ENCODE measurements around the gene PTPRH. TPM values are rescaled to one million over a fixed set of nuclear protein-coding genes. Genes with fewer than 3 reads are reported as not detected.

PTPRH gene
- total RNA-seq, 1 donor from 2014 or later: 1.0 TPM

- Histone ChIP-seq H3K9ac (ENCODE audit: low read length) (no peak overlapping the region), H3K4me3 (ENCODE audit: insufficient read depth, low read depth, low read length) (no peak overlapping the region), H3K4me1 (ENCODE audit: insufficient read depth, low read length) (peaks cover 6% of the 10 kb centered on the region), H4K20me1 (ENCODE audit: insufficient read depth, low read length) (peaks cover 70% of the 10 kb centered on the region), H2AFZ (ENCODE audit: low read depth, low read length) (no peak overlapping the region), H3K79me2 (ENCODE audit: insufficient read depth, low read length) (peaks cover 44% of the 10 kb centered on the region), H3K27me3 (ENCODE audit: insufficient read depth, low read length) (no peaks in the 10 kb centered on the region), H3K27ac (ENCODE audit: low read depth, low read length) (no peak overlapping the region), H3K36me3 (ENCODE audit: insufficient read depth, low read length) (peaks cover 6% of the 10 kb centered on the region), H3K4me2 (ENCODE audit: low read length) (no peak overlapping the region), H3K9me3 (ENCODE audit: insufficient read depth, low read depth, low read length) (no peaks in the 10 kb centered on the region)
- Mint-ChIP-seq H3K4me3 (ENCODE audit: unreplicated experiment) (no peak overlapping the region), H3K27ac (ENCODE audit: unreplicated experiment) (no peak overlapping the region), H3K4me1 (ENCODE audit: low read depth, unreplicated experiment) (peaks cover 5% of the 10 kb centered on the region), H3K36me3 (ENCODE audit: low read depth, unreplicated experiment) (peaks cover 4% of the 10 kb centered on the region), H3K27me3 (ENCODE audit: low read depth, unreplicated experiment) (no peaks in the 10 kb centered on the region), H3K9me3 (ENCODE audit: unreplicated experiment) (no peaks in the 10 kb centered on the region)
- no peak for FAIRE-seq
- no peak for DNase-seq (ENCODE audit: low read depth)
- no peak for TF ChIP-seq EZH2 (IDR thresholded peaks at IDR 0.05; ENCODE audit: insufficient read depth, low read length)
Measured at GRCh38 chr19:55245236-55245904, 36.1 kb upstream of the PTPRH start.

- Histone ChIP-seq H3K27ac (ENCODE audit: low read depth, low read length) (no peak overlapping the region), H3K36me3 (ENCODE audit: insufficient read depth, low read length) (peaks cover 7% of the 10 kb centered on the region), H3K4me1 (ENCODE audit: insufficient read depth, low read length) (peaks cover 6% of the 10 kb centered on the region), H2AFZ (ENCODE audit: low read depth, low read length) (no peak overlapping the region), H3K9ac (ENCODE audit: low read length) (no peak overlapping the region), H3K9me3 (ENCODE audit: insufficient read depth, low read depth, low read length) (no peaks in the 10 kb centered on the region), H3K4me2 (ENCODE audit: low read length) (no peak overlapping the region), H3K27me3 (ENCODE audit: insufficient read depth, low read length) (no peaks in the 10 kb centered on the region), H3K4me3 (ENCODE audit: insufficient read depth, low read depth, low read length) (no peak overlapping the region), H3K79me2 (ENCODE audit: insufficient read depth, low read length) (peaks cover 32% of the 10 kb centered on the region), H4K20me1 (ENCODE audit: insufficient read depth, low read length) (peaks cover 61% of the 10 kb centered on the region)
- Mint-ChIP-seq H3K9me3 (ENCODE audit: unreplicated experiment) (no peaks in the 10 kb centered on the region), H3K4me1 (ENCODE audit: low read depth, unreplicated experiment) (peaks cover 5% of the 10 kb centered on the region), H3K27ac (ENCODE audit: unreplicated experiment) (no peak overlapping the region), H3K36me3 (ENCODE audit: low read depth, unreplicated experiment) (peaks cover 4% of the 10 kb centered on the region), H3K27me3 (ENCODE audit: low read depth, unreplicated experiment) (no peaks in the 10 kb centered on the region), H3K4me3 (ENCODE audit: unreplicated experiment) (no peak overlapping the region)
- FAIRE-seq: no peak
- DNase-seq (ENCODE audit: low read depth): no peak
- no peak for TF ChIP-seq EZH2 (IDR thresholded peaks at IDR 0.05; ENCODE audit: insufficient read depth, low read length)
- no peak for TF ChIP-seq CTCF (IDR thresholded peaks at IDR 0.05; ENCODE audit: insufficient read depth, low read depth, low read length)
Measured at GRCh38 chr19:55244004-55244680, 34.8 kb upstream of the PTPRH start.

GRCh38 chr19:55242517-55242916, 33.2 kb upstream of the PTPRH start:
- H3K36me3 Mint-ChIP-seq (ENCODE audit: low read depth, unreplicated experiment): peaks cover 4% of the 10 kb centered on the region
- H3K4me2 ChIP-seq (ENCODE audit: low read length): no peak overlapping the region
- peaks cover 3% of the 10 kb centered on the region for H3K4me1 ChIP-seq (ENCODE audit: insufficient read depth, low read length)
- no peaks in the 10 kb centered on the region for H3K9me3 ChIP-seq (ENCODE audit: insufficient read depth, low read depth, low read length)
- peaks cover 51% of the 10 kb centered on the region for H4K20me1 ChIP-seq (ENCODE audit: insufficient read depth, low read length)
- no peak overlapping the region for H2AFZ ChIP-seq (ENCODE audit: low read depth, low read length)
- H3K27ac Mint-ChIP-seq (ENCODE audit: unreplicated experiment): no peak overlapping the region
- peaks cover 14% of the 10 kb centered on the region for H3K36me3 ChIP-seq (ENCODE audit: insufficient read depth, low read length)
- H3K4me3 ChIP-seq (ENCODE audit: insufficient read depth, low read depth, low read length): no peak overlapping the region
- no peaks in the 10 kb centered on the region for H3K27me3 Mint-ChIP-seq (ENCODE audit: low read depth, unreplicated experiment)
- TF ChIP-seq CTCF (IDR thresholded peaks at IDR 0.05; ENCODE audit: insufficient read depth, low read depth, low read length): no peak
- TF ChIP-seq EZH2 (IDR thresholded peaks at IDR 0.05; ENCODE audit: insufficient read depth, low read length): no peak
- H3K27ac ChIP-seq (ENCODE audit: low read depth, low read length): no peak overlapping the region
- no peak overlapping the region for H3K4me3 Mint-ChIP-seq (ENCODE audit: unreplicated experiment)
- no peak overlapping the region for H3K9ac ChIP-seq (ENCODE audit: low read length)
- no peaks in the 10 kb centered on the region for H3K4me1 Mint-ChIP-seq (ENCODE audit: low read depth, unreplicated experiment)
- H3K79me2 ChIP-seq (ENCODE audit: insufficient read depth, low read length): peaks cover 15% of the 10 kb centered on the region
- no peaks in the 10 kb centered on the region for H3K27me3 ChIP-seq (ENCODE audit: insufficient read depth, low read length)
- H3K9me3 Mint-ChIP-seq (ENCODE audit: unreplicated experiment): no peaks in the 10 kb centered on the region
- FAIRE-seq: no peak
- DNase-seq (ENCODE audit: low read depth): no peak

Measured in astrocyte (in vitro differentiated cells and primary cell).